Measurements from ENCODE around the gene BMP6.

BMP6 gene

DNA sequence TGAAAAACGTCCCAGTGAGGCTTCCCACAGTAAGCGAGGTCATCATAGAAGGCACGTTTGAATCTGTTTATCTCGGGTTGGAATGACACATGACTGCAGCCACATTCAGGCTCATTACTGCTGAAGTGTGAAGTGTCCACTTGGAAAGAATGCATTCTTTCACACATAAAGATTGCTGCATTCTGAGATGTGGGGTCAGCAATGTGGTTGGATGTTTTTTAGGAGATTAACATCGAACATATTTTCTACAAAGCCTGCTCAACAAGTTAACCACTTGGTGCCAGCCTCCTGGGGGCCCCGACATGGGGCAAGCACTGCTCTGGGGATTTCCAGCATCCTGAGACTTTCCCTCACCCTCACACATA is 79.9 kb downstream of the BMP6 start:
- no peak overlapping the region for H3K27ac ChIP-seq
- no peak for TF ChIP-seq CTCF (IDR thresholded peaks at IDR 0.05)

- no peak for TF ChIP-seq ZFX (IDR thresholded peaks at IDR 0.05; ENCODE audit: borderline replicate concordance)
- TF ChIP-seq CTCF (IDR thresholded peaks at IDR 0.05), result no peak
- H3K27ac ChIP-seq, result no peak overlapping the region
Measured at GRCh38 chr6:7806711-7807110, 80.8 kb downstream of the BMP6 start.

GRCh38 chr6:7809346-7809745 is 83.4 kb downstream of the BMP6 start:
- H3K27ac ChIP-seq, result no peak overlapping the region
- TF ChIP-seq CTCF (IDR thresholded peaks at IDR 0.05) (no peak), ZFX (IDR thresholded peaks at IDR 0.05; ENCODE audit: borderline replicate concordance) (no peak)

GRCh38 chr6:7811441-7811840 is 85.5 kb downstream of the BMP6 start:
- no peak overlapping the region for H3K27ac ChIP-seq
- TF ChIP-seq CTCF (IDR thresholded peaks at IDR 0.05) (no peak), ZFX (IDR thresholded peaks at IDR 0.05; ENCODE audit: borderline replicate concordance) (no peak)

DNA sequence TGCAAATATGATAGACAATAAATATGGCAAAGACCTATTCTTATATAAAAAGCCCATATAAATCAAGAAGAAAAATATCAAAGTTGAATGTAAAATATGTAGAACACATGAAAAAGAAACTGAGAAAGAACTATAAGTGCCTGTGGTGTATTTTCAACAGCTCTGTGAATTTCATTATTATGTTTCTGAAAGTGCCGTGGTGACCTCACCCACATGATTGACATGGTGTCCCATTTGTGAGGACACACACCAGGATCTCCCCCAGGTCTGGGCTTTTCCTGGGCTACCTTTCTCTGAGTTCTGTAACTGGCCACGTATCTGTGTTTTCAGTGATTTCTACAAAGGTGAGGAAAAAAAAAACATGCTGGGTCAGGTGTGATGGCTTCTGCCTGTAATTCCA is 86.7 kb downstream of the BMP6 start:
- no peak for TF ChIP-seq ZFX (IDR thresholded peaks at IDR 0.05; ENCODE audit: borderline replicate concordance)
- TF ChIP-seq CTCF (IDR thresholded peaks at IDR 0.05), result no peak
- H3K27ac ChIP-seq, result no peak overlapping the region

DNA sequence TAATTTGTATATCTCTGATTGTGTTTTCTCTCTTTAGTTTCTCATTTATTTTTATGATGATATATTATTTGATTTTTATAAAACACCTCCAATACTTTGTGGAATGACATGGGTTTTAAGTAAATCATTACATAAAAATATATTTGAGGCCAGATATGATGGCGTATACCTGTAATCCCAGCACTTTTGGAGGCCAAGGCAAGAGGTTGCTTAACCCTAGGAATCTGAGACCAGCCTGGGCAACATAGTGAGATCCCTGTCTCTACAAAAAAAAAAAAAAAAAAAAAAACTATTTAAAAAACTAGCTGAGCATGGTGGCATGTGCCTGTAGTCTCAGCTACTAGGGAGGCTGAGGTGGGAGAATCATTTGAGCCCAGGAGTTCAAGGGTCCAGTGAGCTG is 87.3 kb downstream of the BMP6 start:
- TF ChIP-seq ZFX (IDR thresholded peaks at IDR 0.05; ENCODE audit: borderline replicate concordance) (no peak), CTCF (IDR thresholded peaks at IDR 0.05) (no peak)
- H3K27ac ChIP-seq, result no peak overlapping the region

- no peak for TF ChIP-seq ZFX (IDR thresholded peaks at IDR 0.05; ENCODE audit: borderline replicate concordance)
- TF ChIP-seq CTCF (IDR thresholded peaks at IDR 0.05), result no peak
- H3K27ac ChIP-seq, result no peak overlapping the region
Measured at GRCh38 chr6:7813704-7814103, 87.8 kb downstream of the BMP6 start.

Data from 22Rv1 (cell line).